ENCODE measurements around the gene HNRNPA2B1.
"Not testable (repeated sequence)": the region's sequence is repeated elsewhere in the genome, so short reads cannot be mapped to it uniquely, and the experiment has no call there.

Gene HNRNPA2B1

GRCh38 chr7:26198133-26198780, 2.3 kb downstream of the HNRNPA2B1 start:
- DNase-seq (ENCODE audit: low read depth), result no peak

DNA sequence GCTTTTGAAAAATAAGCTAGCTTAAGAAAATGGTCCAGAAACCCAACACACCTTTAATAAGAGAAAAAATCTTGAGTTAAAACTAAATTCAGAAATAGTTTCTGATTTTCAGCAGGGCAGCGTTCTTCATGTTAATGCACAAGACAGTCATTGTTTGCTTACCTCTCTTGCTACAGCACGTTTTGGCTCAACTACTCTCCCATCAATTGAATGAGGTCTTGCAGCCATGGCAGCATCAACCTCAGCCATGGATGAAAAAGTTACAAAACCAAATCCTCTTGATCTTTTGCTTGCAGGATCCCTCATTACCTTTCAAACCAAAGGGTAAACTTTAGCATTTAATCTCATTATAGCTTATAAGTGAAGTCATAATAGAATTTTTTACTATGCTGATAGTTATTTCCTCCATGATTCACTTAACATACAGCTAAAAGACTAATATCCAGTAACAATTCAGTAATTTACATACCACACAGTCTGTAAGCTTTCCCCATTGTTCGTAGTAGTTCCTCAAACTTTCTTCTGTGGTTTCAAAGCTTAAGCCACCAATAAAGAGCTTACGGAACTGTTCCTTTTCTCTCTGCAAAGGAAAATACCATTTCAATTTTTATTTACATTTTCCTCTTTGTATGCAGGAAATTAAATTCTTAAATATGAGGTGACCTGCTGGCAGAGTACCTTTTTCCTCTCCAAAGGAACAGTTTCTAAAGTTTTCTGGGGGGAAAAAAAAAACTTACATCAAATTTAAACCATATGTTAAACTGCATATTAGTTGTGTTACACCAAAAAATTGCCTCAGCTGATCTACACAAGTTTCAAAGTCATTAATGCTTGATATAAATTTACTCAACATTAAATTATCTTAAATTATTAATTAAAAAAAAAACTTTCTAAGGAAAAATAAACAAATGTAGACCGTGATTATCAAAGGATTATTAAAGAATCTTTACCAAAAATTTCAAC, 3.1 kb downstream of the HNRNPA2B1 start:
- no peak for DNase-seq (ENCODE audit: low read depth)

DNA sequence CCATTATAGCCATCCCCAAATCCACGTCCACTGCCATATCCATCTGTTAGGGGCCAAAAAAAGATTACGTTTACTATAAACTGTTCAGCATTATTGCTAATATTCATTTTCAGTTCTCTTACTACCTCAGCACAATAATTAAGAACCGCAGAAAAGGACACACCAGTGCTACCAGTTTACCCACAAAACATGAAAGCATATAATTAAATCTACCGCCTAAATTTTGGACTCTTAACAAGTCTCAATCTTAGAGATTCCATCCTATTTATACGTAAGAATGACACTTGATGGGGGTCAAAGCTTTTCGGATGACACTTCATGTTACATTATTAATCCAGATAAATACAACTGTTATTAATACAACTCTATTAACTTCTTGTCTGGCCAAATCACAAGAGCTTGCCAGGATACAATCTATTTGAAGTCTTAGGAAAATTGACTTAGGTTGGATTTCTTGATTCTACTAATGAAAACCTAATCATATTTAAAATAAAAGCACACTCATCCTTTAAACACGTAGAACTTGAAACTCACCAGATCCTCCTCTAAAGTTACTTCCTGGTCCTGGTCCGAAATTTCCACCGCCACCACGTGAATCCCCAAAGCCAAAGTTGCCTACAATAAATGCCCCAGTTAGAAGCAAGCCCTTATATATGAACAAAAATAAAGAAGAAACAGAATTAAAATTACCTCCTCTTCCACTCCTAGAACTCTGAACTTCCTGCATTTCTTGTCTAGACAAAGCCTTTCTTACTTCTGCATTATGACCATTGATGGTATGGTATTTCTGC, 4.5 kb downstream of the HNRNPA2B1 start:
- DNase-seq (ENCODE audit: low read depth), result no peak

DNA sequence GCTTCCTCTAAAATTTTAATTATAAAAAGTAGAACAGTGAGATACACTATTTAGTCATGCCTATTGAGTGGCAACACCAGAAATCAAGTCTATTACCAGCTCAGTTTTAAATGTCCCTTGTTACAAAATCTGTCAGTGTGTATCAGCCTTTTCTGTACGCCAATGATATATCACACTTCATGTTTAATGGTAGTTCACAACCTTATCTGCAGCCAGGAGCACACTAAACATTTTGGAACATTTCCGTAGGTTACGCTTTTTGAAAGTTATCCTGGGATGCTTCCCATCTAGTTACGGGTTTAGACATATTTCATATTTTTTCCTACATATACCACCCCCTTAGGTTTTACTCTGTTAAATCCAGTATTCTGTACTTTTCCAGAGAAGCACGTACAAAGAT, 5.4 kb downstream of the HNRNPA2B1 start:
- DNase-seq (ENCODE audit: low read depth), result no peak

- DNase-seq (ENCODE audit: low read depth), result not testable (repeated sequence)
These were observed 5.8 kb downstream of the HNRNPA2B1 start for GRCh38 chr7:26194764-26195163.

GRCh38 chr7:26193432-26194207, 6.9 kb downstream of the HNRNPA2B1 start:
- no peak for DNase-seq (ENCODE audit: low read depth)

DNA sequence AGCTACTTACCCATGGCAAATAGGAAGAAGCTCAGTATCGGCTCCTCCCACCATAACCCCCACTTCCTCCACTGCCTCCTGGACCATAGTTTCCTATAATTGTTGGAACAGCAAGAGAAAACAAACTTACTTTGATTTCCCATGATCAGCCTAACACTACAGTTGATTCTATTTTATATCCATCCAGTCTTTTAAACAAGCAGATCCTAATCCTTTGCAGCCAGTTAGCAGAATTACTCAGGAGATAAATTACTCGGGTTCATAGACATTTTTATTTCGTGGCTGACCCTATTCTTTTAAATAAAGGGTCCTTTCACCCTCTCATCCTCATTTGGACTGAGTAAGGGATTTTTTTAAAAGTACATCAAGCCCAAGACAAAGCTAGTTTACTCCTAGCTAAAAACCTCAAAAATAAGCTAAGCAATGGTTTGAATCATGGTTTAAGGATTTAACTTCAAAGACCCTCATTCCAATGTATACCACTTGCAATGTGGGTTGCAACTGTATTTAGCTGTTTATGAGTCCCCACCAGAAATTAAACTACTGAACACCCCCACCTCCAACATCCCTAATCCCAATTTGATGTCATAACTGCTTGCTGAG, 8.0 kb downstream of the HNRNPA2B1 start:
- DNase-seq (ENCODE audit: low read depth), result no peak

GRCh38 chr7:26191974-26192479, 8.5 kb downstream of the HNRNPA2B1 start:
- no peak for DNase-seq (ENCODE audit: low read depth)

DNA sequence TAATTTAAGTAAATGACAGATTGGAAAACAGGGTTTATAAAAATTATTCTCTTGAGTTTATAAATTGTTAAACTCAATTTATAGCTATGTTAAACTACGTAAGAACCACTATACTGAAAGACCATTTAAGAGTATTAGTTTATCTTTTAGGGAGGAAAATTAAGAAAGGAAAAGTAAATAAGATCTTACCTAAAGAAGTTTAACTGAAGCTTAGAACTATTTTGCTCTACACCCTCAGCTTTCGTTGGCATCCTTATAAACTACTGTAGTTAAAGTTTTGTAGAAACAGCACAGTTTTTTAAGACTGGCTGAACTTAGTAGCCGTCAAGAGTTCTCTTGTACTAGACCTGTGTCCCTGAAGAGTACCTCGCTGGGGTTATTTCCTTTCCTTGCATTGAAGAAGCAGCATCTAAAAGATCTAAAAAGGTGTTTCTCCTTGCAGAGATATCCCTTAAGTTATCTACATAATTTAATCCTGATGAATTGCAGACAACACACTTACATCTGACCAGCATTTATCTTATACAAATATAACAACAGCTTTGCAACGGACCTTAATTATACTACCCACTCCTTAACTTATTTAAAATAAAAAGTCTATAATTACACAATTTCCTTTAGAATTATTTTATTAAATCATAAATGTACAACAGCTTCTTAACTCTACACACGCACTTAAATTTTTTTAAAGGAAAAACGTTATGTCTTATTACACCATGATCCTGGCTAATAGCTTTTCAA, 9.1 kb downstream of the HNRNPA2B1 start:
- no peak for DNase-seq (ENCODE audit: low read depth)

GRCh38 chr7:26190417-26190869, 10.1 kb downstream of the HNRNPA2B1 start:
- DNase-seq (ENCODE audit: low read depth), result no peak

DNA sequence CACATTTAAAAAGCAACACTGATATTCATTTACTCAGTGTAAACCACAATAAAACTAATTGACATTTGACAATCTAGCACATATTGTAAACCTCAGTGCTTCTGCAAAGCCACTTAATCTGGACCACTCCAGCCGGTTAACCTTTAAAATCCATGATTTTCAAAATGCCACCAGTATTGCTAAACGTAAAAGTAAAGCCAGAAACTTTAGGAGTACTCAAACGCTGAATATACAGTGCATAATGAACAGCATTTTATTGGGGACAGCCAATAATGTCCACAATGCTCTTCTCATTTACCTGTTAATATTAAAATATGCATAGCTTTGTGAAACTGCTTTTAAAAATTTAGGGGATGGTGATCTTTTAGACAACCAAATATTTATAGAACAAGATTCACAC, 10.8 kb downstream of the HNRNPA2B1 start:
- no peak for DNase-seq (ENCODE audit: low read depth)

DNA sequence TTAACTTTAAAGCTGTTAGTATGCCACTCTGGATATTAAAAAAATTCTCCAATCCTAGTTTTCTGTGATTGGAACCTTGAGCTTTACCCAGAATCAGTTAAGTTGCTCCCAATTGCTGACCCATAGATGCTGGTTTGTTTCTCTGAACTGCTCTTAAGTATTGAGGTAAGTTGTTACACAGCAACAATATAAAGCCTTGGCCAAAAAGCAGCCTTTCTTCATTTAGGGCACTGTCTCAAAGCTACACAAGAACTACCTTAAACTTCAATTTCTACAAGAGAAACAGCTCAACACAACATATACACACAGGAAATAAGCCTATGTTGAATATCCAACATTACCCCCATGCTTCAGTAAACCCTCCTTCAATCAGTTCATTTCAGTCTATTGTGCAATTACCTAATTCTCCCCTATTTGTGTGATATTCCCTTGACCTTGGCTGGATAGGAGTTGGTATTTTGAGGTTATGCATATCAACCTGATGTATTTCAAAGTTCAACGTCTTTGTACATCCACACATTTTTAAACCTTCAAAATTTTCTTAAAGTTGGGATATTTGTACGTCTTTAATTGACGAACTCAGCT, 11.5 kb downstream of the HNRNPA2B1 start:
- DNase-seq (ENCODE audit: low read depth), result no peak

- no peak for DNase-seq (ENCODE audit: low read depth)
These were observed 12.2 kb downstream of the HNRNPA2B1 start for GRCh38 chr7:26188206-26188956.

GRCh38 chr7:26187380-26188205, 13.0 kb downstream of the HNRNPA2B1 start:
- no peak for DNase-seq (ENCODE audit: low read depth)

DNA sequence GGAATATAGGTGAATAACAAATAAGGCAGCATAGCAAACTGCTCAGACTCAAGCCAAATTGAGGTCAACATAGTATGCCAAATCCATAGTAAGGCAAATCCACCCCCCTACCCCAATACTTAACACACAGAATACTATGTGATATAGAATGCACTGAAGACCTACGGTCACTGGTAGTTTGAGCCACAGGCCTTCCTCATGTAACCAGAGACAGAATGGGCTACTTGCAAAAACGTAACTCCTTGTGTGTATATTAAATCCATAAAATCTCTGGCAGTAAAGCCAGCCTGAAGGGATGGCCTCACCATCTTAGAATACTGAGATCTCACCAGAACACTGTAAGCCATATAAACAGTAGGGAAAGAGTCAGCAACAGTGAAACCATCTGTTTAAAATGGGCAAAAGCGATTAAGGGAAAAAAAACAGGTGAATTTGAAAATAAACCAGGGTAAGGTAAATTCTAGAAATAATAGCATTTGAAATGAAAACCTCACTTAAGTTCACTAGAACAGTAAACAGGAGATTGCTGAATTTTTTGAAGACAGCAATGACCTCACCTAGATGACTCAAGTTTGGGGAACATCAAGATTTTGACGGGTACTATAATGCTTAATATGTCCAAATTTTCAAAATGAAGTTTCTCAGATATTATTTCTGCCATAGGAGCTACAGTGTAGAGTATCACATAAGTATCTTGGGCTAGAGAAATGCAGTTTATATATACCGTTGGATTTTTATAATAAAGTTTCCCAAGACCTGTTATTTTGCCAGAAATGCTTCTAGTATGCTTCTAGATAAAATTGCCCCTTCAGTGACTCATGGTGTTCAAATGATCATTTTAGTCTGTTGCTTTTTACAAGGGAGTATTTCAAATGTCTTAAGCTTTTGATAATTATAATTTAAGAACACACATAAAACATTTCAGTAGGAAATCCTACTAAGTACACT, 13.9 kb downstream of the HNRNPA2B1 start:
- no peak for DNase-seq (ENCODE audit: low read depth)

- no peak for DNase-seq (ENCODE audit: low read depth)
These were observed 14.7 kb downstream of the HNRNPA2B1 start for GRCh38 chr7:26185844-26186180.

Data from stimulated activated CD8-positive, alpha-beta memory T cell treated with anti-CD3 and anti-CD28 coated beads, Interleukin-7, amount 100 ng/mL, for 24 hours (primary cell).